GM18519 (cell line): ENCODE results near the gene CIB4.

Experiments
- ATAC-seq: cut with Tn5 transposase; IDR thresholded peaks from one replicate; pipeline ENCODE4 v1.9.1; 2021; ENCODE audit warnings: mild to moderate bottlenecking, moderate library complexity; ENCODE audit not compliant: unreplicated experiment, low FRiP score

The CIB4 gene

GRCh38 chr2:26645762-26646161 lies 4.6 kb upstream of the CIB4 start:
- no peak for ATAC-seq

- no peak for ATAC-seq
Measured at GRCh38 chr2:26644188-26644835, 3.1 kb upstream of the CIB4 start.

GRCh38 chr2:26642429-26642828 lies 1.3 kb upstream of the CIB4 start:
- no peak for ATAC-seq

GRCh38 chr2:26640331-26640745 lies 828 bp downstream of the CIB4 start:
- no peak for ATAC-seq

- ATAC-seq: no peak
Measured at GRCh38 chr2:26639685-26640243, 1.4 kb downstream of the CIB4 start.

- no peak for ATAC-seq
Measured at GRCh38 chr2:26637811-26638310, 3.3 kb downstream of the CIB4 start.

- ATAC-seq: no peak
Measured at GRCh38 chr2:26636935-26637334, 4.2 kb downstream of the CIB4 start.

- no peak for ATAC-seq
Measured at GRCh38 chr2:26635401-26635800, 5.8 kb downstream of the CIB4 start.

- no peak for ATAC-seq
Measured at GRCh38 chr2:26634636-26635230, 6.4 kb downstream of the CIB4 start.

GRCh38 chr2:26633993-26634595 lies 7.1 kb downstream of the CIB4 start:
- ATAC-seq: no peak

- no peak for ATAC-seq
Measured at GRCh38 chr2:26633351-26633945, 7.7 kb downstream of the CIB4 start.

GRCh38 chr2:26632624-26633185 lies 8.5 kb downstream of the CIB4 start:
- ATAC-seq: no peak

- ATAC-seq: no peak
Measured at GRCh38 chr2:26631401-26632170, 9.6 kb downstream of the CIB4 start.

- no peak for ATAC-seq
Measured at GRCh38 chr2:26630669-26631360, 10.4 kb downstream of the CIB4 start.

- no peak for ATAC-seq
Measured at GRCh38 chr2:26630235-26630634, 10.9 kb downstream of the CIB4 start.

GRCh38 chr2:26629751-26630150 lies 11.4 kb downstream of the CIB4 start:
- ATAC-seq: no peak

- ATAC-seq: no peak
Measured at GRCh38 chr2:26629346-26629630, 11.9 kb downstream of the CIB4 start.

- ATAC-seq: no peak
Measured at GRCh38 chr2:26628561-26629345, 12.4 kb downstream of the CIB4 start.
